ENCODE results near the gene GAP43.

GAP43 gene

GRCh38 chr3:115588201-115589115, 34.9 kb upstream of the GAP43 start:
- no peaks in the 10 kb centered on the region for H3K4me1 ChIP-seq (ENCODE audit: insufficient read depth, low read length, poor library complexity, severe bottlenecking)
- no peaks in the 10 kb centered on the region for H3K79me2 ChIP-seq (ENCODE audit: insufficient read depth, low read length)
- no peaks in the 10 kb centered on the region for H4K20me1 ChIP-seq (ENCODE audit: insufficient read depth, low read length, poor library complexity, severe bottlenecking)
- no peaks in the 10 kb centered on the region for H3K9me2 ChIP-seq (replicated peaks; ENCODE audit: low read depth, low read length)
- TF ChIP-seq CTCF (conservative IDR thresholded peaks at IDR 0.05; ENCODE audit: low read length): no peak
- H3F3A ChIP-seq (ENCODE audit: low read depth): no peaks in the 10 kb centered on the region
- no peaks in the 10 kb centered on the region for H3K36me3 ChIP-seq (ENCODE audit: insufficient read depth, low read length)
- no peaks in the 10 kb centered on the region for H3K9me3 ChIP-seq (ENCODE audit: insufficient read depth, low read depth, low read length)
- no peak overlapping the region for H3K4me3 ChIP-seq (ENCODE audit: low read length, poor library complexity, severe bottlenecking)
- H3K9ac ChIP-seq (ENCODE audit: low read depth, low read length, poor library complexity, severe bottlenecking): no peak overlapping the region
- H3K4me2 ChIP-seq (ENCODE audit: low read depth, low read length, poor library complexity, severe bottlenecking): no peak overlapping the region
- no peaks in the 10 kb centered on the region for H3K27me3 ChIP-seq (ENCODE audit: insufficient read depth, low read length, poor library complexity, severe bottlenecking)
- no peak overlapping the region for H2AFZ ChIP-seq (ENCODE audit: low read length)

- H3K9ac ChIP-seq (ENCODE audit: low read depth, low read length, poor library complexity, severe bottlenecking): no peak overlapping the region
These were observed 32.4 kb upstream of the GAP43 start for GRCh38 chr3:115590873-115591272.

GRCh38 chr3:115595611-115596275, 27.6 kb upstream of the GAP43 start:
- H3K9me3 ChIP-seq (ENCODE audit: insufficient read depth, low read depth, low read length): no peaks in the 10 kb centered on the region; the same call in 1 of the 2 replicates

More at GRCh38 chr3:115590873-115591272, 32.4 kb upstream of the GAP43 start:
- no peak overlapping the region for H3K4me2 ChIP-seq (ENCODE audit: low read depth, low read length, poor library complexity, severe bottlenecking)
- H3K79me2 ChIP-seq (ENCODE audit: insufficient read depth, low read length): no peaks in the 10 kb centered on the region
- no peak overlapping the region for H3K4me3 ChIP-seq (ENCODE audit: low read length, poor library complexity, severe bottlenecking)
- no peaks in the 10 kb centered on the region for H3K36me3 ChIP-seq (ENCODE audit: insufficient read depth, low read length)
- no peaks in the 10 kb centered on the region for H4K20me1 ChIP-seq (ENCODE audit: insufficient read depth, low read length, poor library complexity, severe bottlenecking)
- no peak for TF ChIP-seq EZH2phosphoT487 (IDR thresholded peaks at IDR 0.05; ENCODE audit: borderline replicate concordance)
- no peak for TF ChIP-seq CTCF (conservative IDR thresholded peaks at IDR 0.05; ENCODE audit: low read length)
- no peak overlapping the region for H2AFZ ChIP-seq (ENCODE audit: low read length)
- no peaks in the 10 kb centered on the region for H3K27me3 ChIP-seq (ENCODE audit: insufficient read depth, low read length, poor library complexity, severe bottlenecking)
- no peaks in the 10 kb centered on the region for H3F3A ChIP-seq (ENCODE audit: low read depth)
- H3K9me2 ChIP-seq (replicated peaks; ENCODE audit: low read depth, low read length): no peaks in the 10 kb centered on the region
- no peaks in the 10 kb centered on the region; the same call in 1 of the 2 replicates for H3K9me3 ChIP-seq (ENCODE audit: insufficient read depth, low read depth, low read length)
- H3K4me1 ChIP-seq (ENCODE audit: insufficient read depth, low read length, poor library complexity, severe bottlenecking): no peaks in the 10 kb centered on the region

More at GRCh38 chr3:115595611-115596275, 27.6 kb upstream of the GAP43 start:
- Histone ChIP-seq H3K9me2 (replicated peaks; ENCODE audit: low read depth, low read length) (no peaks in the 10 kb centered on the region), H3K4me2 (ENCODE audit: low read depth, low read length, poor library complexity, severe bottlenecking) (no peak overlapping the region), H3K4me3 (ENCODE audit: low read length, poor library complexity, severe bottlenecking) (no peak overlapping the region), H3K36me3 (ENCODE audit: insufficient read depth, low read length) (no peaks in the 10 kb centered on the region), H4K20me1 (ENCODE audit: insufficient read depth, low read length, poor library complexity, severe bottlenecking) (no peaks in the 10 kb centered on the region), H3K9ac (ENCODE audit: low read depth, low read length, poor library complexity, severe bottlenecking) (no peak overlapping the region), H2AFZ (ENCODE audit: low read length) (no peak overlapping the region), H3K79me2 (ENCODE audit: insufficient read depth, low read length) (no peaks in the 10 kb centered on the region), H3K27me3 (ENCODE audit: insufficient read depth, low read length, poor library complexity, severe bottlenecking) (no peaks in the 10 kb centered on the region), H3F3A (ENCODE audit: low read depth) (no peaks in the 10 kb centered on the region), H3K4me1 (ENCODE audit: insufficient read depth, low read length, poor library complexity, severe bottlenecking) (no peaks in the 10 kb centered on the region)
- no peak for TF ChIP-seq CTCF (conservative IDR thresholded peaks at IDR 0.05; ENCODE audit: low read length)

Measured in Loucy (cell line).